Activated CD4-positive, alpha-beta T cell treated with anti-CD3 and anti-CD28 coated beads for 36 hours (primary cell): ENCODE measurements around the gene PTPN12. TPM values are rescaled to one million over a fixed set of nuclear protein-coding genes. Genes with fewer than 3 reads are reported as not detected.

ENCODE experiments used
- ATAC-seq: fragments of 200-7000 bp; cut with Tn5 transposase; one replicate; pipeline ENCODE4 v1.10.0; 2021; ENCODE audit warnings: mild to moderate bottlenecking, moderate library complexity
- CTCF ChIA-PET: fragments of 350-600 bp; sonication (Branson Sonifier 250); formaldehyde crosslinking; loops from one replicate; lab custom pipeline; 2021; ENCODE audit warnings: antibody characterized with exemption; lab: Charles Lee
- POLR2A ChIA-PET: fragments of 350-600 bp; sonication (Branson Sonifier 250); formaldehyde crosslinking; loops from one replicate; lab custom pipeline; 2021; ENCODE audit warnings: antibody characterized with exemption, inconsistent platforms; lab: Charles Lee
- DNase-seq: peaks from one replicate; pipeline ENCODE4 v3.0.0-alpha.2; 2020
- H3K27ac Mint-ChIP-seq: one replicate; pipeline ENCODE4 v1.8.0; 2021; ENCODE audit warnings: mixed read lengths
- H3K27me3 Mint-ChIP-seq: one replicate; pipeline ENCODE4 v1.8.0; 2021; ENCODE audit warnings: mixed read lengths
- H3K36me3 Mint-ChIP-seq: one replicate; pipeline ENCODE4 v1.8.0; 2021; ENCODE audit warnings: low read depth, mixed read lengths
- H3K4me1 Mint-ChIP-seq: one replicate; pipeline ENCODE4 v1.8.0; 2021; ENCODE audit warnings: mixed read lengths
- H3K4me3 Mint-ChIP-seq: one replicate; pipeline ENCODE4 v1.8.0; 2021; ENCODE audit warnings: mild to moderate bottlenecking, moderate library complexity, mixed read lengths
- H3K9me3 Mint-ChIP-seq: one replicate; pipeline ENCODE4 v1.8.0; 2021; ENCODE audit warnings: low read depth, mixed read lengths
- intact Hi-C, 2 experiments: fragments of 100-400 bp; cut with DNase I in 1 of 2; cut with micrococcal nuclease in 1 of 2; formaldehyde crosslinking; loops; one replicate each; pipeline versions ENCODE4 v1.14.2 to v1.15.1; 2022 to 2024; cut with DNase I, micrococcal nuclease
- total RNA-seq, 2 experiments: library from RNA; stranded (reverse); gene quantifications; one replicate each; pipeline ENCODE4 v1.2.3, GENCODE V29; 2021

Gene PTPN12
- total RNA-seq, 2 experiments from 2014 or later: 8.5 to 12.0 TPM

- no peak for ATAC-seq
- ChIA-PET CTCF (interaction anchor here (1.3 to 1.9 kb wide), 3 partner anchors 9 to 95 kb away, joined by 4 to 9 read pairs (median 5); no protein-coding TSS in a partner anchor), POLR2A (no interaction called here)
- H3K4me3 Mint-ChIP-seq: no peak overlapping the region
- intact Hi-C loops: no loop called here
- no peaks in the 10 kb centered on the region for H3K4me1 Mint-ChIP-seq
- H3K36me3 Mint-ChIP-seq: no peaks in the 10 kb centered on the region
- H3K9me3 Mint-ChIP-seq: no peaks in the 10 kb centered on the region
- H3K27me3 Mint-ChIP-seq: no peaks in the 10 kb centered on the region
- no peak for DNase-seq
- no peak overlapping the region for H3K27ac Mint-ChIP-seq
Observed at GRCh38 chr7:77664715-77665114, 127.6 kb downstream of the PTPN12 start.

GRCh38 chr7:77665161-77665560, 128.1 kb downstream of the PTPN12 start:
- POLR2A ChIA-PET: no interaction called here
- Mint-ChIP-seq H3K36me3 (no peaks in the 10 kb centered on the region), H3K27me3 (no peaks in the 10 kb centered on the region), H3K4me3 (no peak overlapping the region), H3K4me1 (no peaks in the 10 kb centered on the region), H3K27ac (no peak overlapping the region), H3K9me3 (no peaks in the 10 kb centered on the region)
- intact Hi-C loops: no loop called here
- CTCF ChIA-PET: interaction anchor here (1.2 to 1.9 kb wide), 3 partner anchors 9 to 94 kb away, joined by 4 to 9 read pairs (median 5); no protein-coding TSS in a partner anchor
- ATAC-seq: no peak
- no peak for DNase-seq

- ATAC-seq (no peak), DNase-seq (no peak)
- Mint-ChIP-seq H3K4me3 (no peak overlapping the region), H3K36me3 (no peaks in the 10 kb centered on the region), H3K27ac (no peak overlapping the region), H3K27me3 (no peaks in the 10 kb centered on the region), H3K9me3 (no peaks in the 10 kb centered on the region), H3K4me1 (no peaks in the 10 kb centered on the region)
- intact Hi-C loops: no loop called here
- CTCF ChIA-PET: interaction anchor here (0.6 to 1.4 kb wide), 3 partner anchors 24 to 193 kb away, joined by 3 read pairs; no protein-coding TSS in a partner anchor
- POLR2A ChIA-PET: no interaction called here
Observed at GRCh38 chr7:77667459-77668086, 130.5 kb downstream of the PTPN12 start.

- intact Hi-C loops: no loop called here
- Mint-ChIP-seq H3K4me3 (no peak overlapping the region), H3K36me3 (peaks cover 4% of the 10 kb centered on the region), H3K27ac (no peak overlapping the region), H3K9me3 (no peaks in the 10 kb centered on the region), H3K4me1 (peaks cover 3% of the 10 kb centered on the region), H3K27me3 (no peaks in the 10 kb centered on the region)
- ChIA-PET POLR2A (no interaction called here), CTCF (interaction anchor here (1.0 to 2.4 kb wide), 4 partner anchors 10 to 85 kb away, joined by 3 to 7 read pairs (median 5); no protein-coding TSS in a partner anchor)
- ATAC-seq: peak; percentile 74
- DNase-seq: peak; percentile 31
Observed at GRCh38 chr7:77674878-77675277, 137.8 kb downstream of the PTPN12 start.

GRCh38 chr7:77679608-77680007, 142.5 kb downstream of the PTPN12 start:
- Mint-ChIP-seq H3K4me3 (no peak overlapping the region), H3K36me3 (peaks cover 22% of the 10 kb centered on the region), H3K27me3 (no peaks in the 10 kb centered on the region), H3K9me3 (no peaks in the 10 kb centered on the region), H3K4me1 (peaks cover 3% of the 10 kb centered on the region), H3K27ac (no peak overlapping the region)
- ATAC-seq: no peak
- DNase-seq: no peak
- intact Hi-C loops: no loop called here
- CTCF ChIA-PET: interaction anchor here (0.6 to 0.7 kb wide), 2 partner anchors 151 to 239 kb away, joined by 3 read pairs; no protein-coding TSS in a partner anchor
- POLR2A ChIA-PET: no interaction called here

- CTCF ChIA-PET: no interaction called here
- Mint-ChIP-seq H3K27me3 (no peaks in the 10 kb centered on the region), H3K4me1 (no peaks in the 10 kb centered on the region), H3K27ac (no peak overlapping the region), H3K9me3 (no peaks in the 10 kb centered on the region), H3K4me3 (no peak overlapping the region), H3K36me3 (peaks cover 21% of the 10 kb centered on the region)
- ATAC-seq (no peak), DNase-seq (no peak)
- POLR2A ChIA-PET: no interaction called here
- intact Hi-C loops: no loop called here
Observed at GRCh38 chr7:77680266-77680665, 143.2 kb downstream of the PTPN12 start.

GRCh38 chr7:77684030-77684429, 146.9 kb downstream of the PTPN12 start:
- ChIA-PET CTCF (interaction anchor here (1.0 to 1.7 kb wide), 3 partner anchors 9 to 32 kb away, joined by 3 to 5 read pairs (median 4); no protein-coding TSS in a partner anchor), POLR2A (no interaction called here)
- ATAC-seq (no peak), DNase-seq (no peak)
- intact Hi-C loops: no loop called here
- Mint-ChIP-seq H3K27ac (no peak overlapping the region), H3K9me3 (no peaks in the 10 kb centered on the region), H3K4me1 (peaks cover 19% of the 10 kb centered on the region), H3K36me3 (peaks cover 28% of the 10 kb centered on the region), H3K27me3 (no peaks in the 10 kb centered on the region), H3K4me3 (no peak overlapping the region)

- ATAC-seq (no peak), DNase-seq (no peak)
- no peak overlapping the region for H3K4me3 Mint-ChIP-seq
- H3K27ac Mint-ChIP-seq: no peak overlapping the region
- intact Hi-C loops: no loop called here
- ChIA-PET CTCF (interaction anchor here (1.0 to 1.7 kb wide), 4 partner anchors 11 to 34 kb away, joined by 3 to 5 read pairs (median 4); partner anchors contain the start of gene RSBN1L), POLR2A (no interaction called here)
- H3K36me3 Mint-ChIP-seq: peaks cover 25% of the 10 kb centered on the region
- H3K4me1 Mint-ChIP-seq: peaks cover 19% of the 10 kb centered on the region
- no peaks in the 10 kb centered on the region for H3K27me3 Mint-ChIP-seq
- H3K9me3 Mint-ChIP-seq: no peaks in the 10 kb centered on the region
Observed at GRCh38 chr7:77685233-77685632, 148.1 kb downstream of the PTPN12 start.

GRCh38 chr7:77687100-77687746, 150.1 kb downstream of the PTPN12 start:
- peak overlapping the region; percentile 37 for H3K27ac Mint-ChIP-seq
- DNase-seq: no peak
- H3K27me3 Mint-ChIP-seq: no peaks in the 10 kb centered on the region
- ATAC-seq: no peak
- peaks cover 28% of the 10 kb centered on the region for H3K36me3 Mint-ChIP-seq
- H3K4me1 Mint-ChIP-seq: peaks cover 21% of the 10 kb centered on the region
- intact Hi-C loops: no loop called here
- no peak overlapping the region for H3K4me3 Mint-ChIP-seq
- CTCF ChIA-PET: interaction anchor here (0.5 to 1.6 kb wide), 3 partner anchors 9 to 55 kb away, joined by 3 to 4 read pairs (median 4); no protein-coding TSS in a partner anchor
- H3K9me3 Mint-ChIP-seq: no peaks in the 10 kb centered on the region
- POLR2A ChIA-PET: interaction anchor here (0.6 to 1.2 kb wide), 2 partner anchors 10 to 138 kb away, joined by 3 read pairs; no protein-coding TSS in a partner anchor

GRCh38 chr7:77687747-77688144, 150.7 kb downstream of the PTPN12 start:
- CTCF ChIA-PET: interaction anchor here (0.6 to 1.2 kb wide), 5 partner anchors 8 to 86 kb away, joined by 3 to 4 read pairs (median 4); no protein-coding TSS in a partner anchor
- Mint-ChIP-seq H3K27ac (peak overlapping the region; percentile 37), H3K4me1 (peaks cover 24% of the 10 kb centered on the region), H3K27me3 (no peaks in the 10 kb centered on the region), H3K4me3 (no peak overlapping the region), H3K9me3 (no peaks in the 10 kb centered on the region), H3K36me3 (peaks cover 24% of the 10 kb centered on the region)
- ATAC-seq: peak; percentile 64
- POLR2A ChIA-PET: interaction anchor here (1.2 kb wide), 1 partner anchor 9 kb away, joined by 3 read pairs; no protein-coding TSS in a partner anchor
- intact Hi-C loops: no loop called here
- peak; percentile 39 for DNase-seq
